Activated T-helper 1 cell treated with anti-CD3 and anti-CD28 coated beads, Interleukin-12 subunit alpha, Interleukin-12 subunit beta, Interleukin-2, Interleukin-4 antibody, amounts not matched to agents 30 ng/mL and 10 ng/mL and 1 ng/mL, durations not matched to agents 14 hours and 24 hours and 36 hours (primary cell): ENCODE results near the gene CCL3. TPM values are rescaled to one million over a fixed set of nuclear protein-coding genes. Genes with fewer than 3 reads are reported as not detected.

Experiments used
- DNase-seq: peaks from one replicate; pipeline ENCODE4 v3.0.0; 2021; ENCODE audit warnings: low spot score
- H3K27ac Mint-ChIP-seq: one replicate; pipeline ENCODE4 v1.8.0; 2021; ENCODE audit warnings: mild to moderate bottlenecking, mixed read lengths
- H3K27me3 Mint-ChIP-seq: one replicate; pipeline ENCODE4 v1.8.0; 2022; ENCODE audit warnings: mild to moderate bottlenecking, moderate library complexity, mixed read lengths; ENCODE audit not compliant: insufficient read depth
- H3K36me3 Mint-ChIP-seq: one replicate; pipeline ENCODE4 v1.8.0; 2021; ENCODE audit warnings: low read depth, mixed read lengths
- H3K4me1 Mint-ChIP-seq: one replicate; pipeline ENCODE4 v1.8.0; 2021; ENCODE audit warnings: low read depth, mixed read lengths
- H3K4me3 Mint-ChIP-seq: one replicate; pipeline ENCODE4 v1.8.0; 2021; ENCODE audit warnings: mild to moderate bottlenecking, moderate library complexity, mixed read lengths
- H3K9me3 Mint-ChIP-seq: one replicate; pipeline ENCODE4 v1.8.0; 2021; ENCODE audit warnings: mixed read lengths
- intact Hi-C: fragments of 100-400 bp; cut with micrococcal nuclease; formaldehyde crosslinking; loops from one replicate; pipeline ENCODE4 v1.15.1; 2024
- total RNA-seq: library from RNA; stranded (reverse); gene quantifications from 2 replicates; pipeline ENCODE4 v1.2.3, GENCODE V29; 2022

Gene CCL3
- total RNA-seq, 1 donor from 2014 or later = 1,244 TPM

DNA sequence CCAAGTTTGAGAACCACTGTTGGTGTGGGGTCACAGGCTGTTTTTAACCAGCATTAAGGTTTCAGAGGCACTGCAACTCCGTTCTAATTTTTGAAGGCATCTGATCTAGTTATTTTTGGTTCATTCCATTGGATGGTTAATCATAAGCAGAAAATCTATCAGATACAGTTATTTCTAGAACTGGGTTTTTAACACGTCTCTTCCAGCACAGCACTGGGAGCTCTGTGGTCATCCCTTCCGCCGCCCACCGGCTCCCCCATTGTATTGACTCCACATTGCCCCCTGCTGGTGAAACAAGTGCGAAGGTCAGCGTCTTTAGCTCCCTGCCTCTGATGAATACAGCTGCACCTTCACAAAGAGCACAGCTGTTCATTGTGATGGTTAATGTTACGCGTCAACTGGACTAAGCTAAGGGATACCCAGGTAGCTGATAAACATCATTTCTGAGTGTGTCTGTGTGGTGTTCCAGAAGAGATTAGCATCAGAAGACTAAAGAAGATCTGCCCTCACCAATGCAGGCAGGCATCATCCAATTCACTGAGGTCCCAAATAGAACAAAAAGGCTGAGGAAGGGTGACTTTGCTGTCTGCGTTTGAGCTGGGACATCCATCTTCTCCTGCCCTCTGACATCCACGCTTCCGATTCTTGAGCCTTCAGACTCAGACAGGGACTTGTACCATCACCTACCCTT, 17.4 kb downstream of the CCL3 start:
- intact Hi-C loops = loop anchor here (1.0 to 5.0 kb wide), 7 partner anchors 31 to 225 kb away; partner anchors contain the start of gene CCL4
- no peaks in the 10 kb centered on the region for H3K9me3 Mint-ChIP-seq
- H3K27ac Mint-ChIP-seq = peak overlapping the region; percentile 54
- peaks cover 2% of the 10 kb centered on the region for H3K36me3 Mint-ChIP-seq
- peaks cover 4% of the 10 kb centered on the region for H3K27me3 Mint-ChIP-seq
- H3K4me1 Mint-ChIP-seq = peaks cover 23% of the 10 kb centered on the region
- peak; percentile 48 for DNase-seq
- no peak overlapping the region for H3K4me3 Mint-ChIP-seq

DNA sequence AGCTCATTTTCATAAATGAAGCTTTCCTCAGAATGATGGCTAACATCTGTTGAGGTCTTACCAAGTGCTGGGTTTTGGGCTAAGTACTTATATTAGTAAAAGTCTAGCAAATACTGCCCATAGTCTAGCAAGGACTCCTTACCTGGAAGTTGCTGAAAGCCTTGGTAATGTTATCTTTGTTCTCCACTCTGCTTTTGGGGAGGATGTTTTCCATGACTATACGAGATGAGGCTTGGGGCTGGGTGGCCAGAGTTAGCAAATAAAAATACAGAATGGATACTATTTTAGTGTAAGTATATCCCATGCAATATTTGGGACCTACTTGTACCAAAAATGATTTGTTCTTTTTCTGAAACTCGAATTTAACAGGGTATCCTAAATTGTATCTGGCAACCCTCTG, 18.2 kb downstream of the CCL3 start:
- Mint-ChIP-seq H3K27me3 (peaks cover 4% of the 10 kb centered on the region), H3K4me1 (peaks cover 26% of the 10 kb centered on the region), H3K27ac (no peak overlapping the region), H3K36me3 (peaks cover 2% of the 10 kb centered on the region), H3K4me3 (no peak overlapping the region), H3K9me3 (no peaks in the 10 kb centered on the region)
- intact Hi-C loops = loop anchor here (1.0 to 5.0 kb wide), 7 partner anchors 32 to 224 kb away; partner anchors contain the start of gene CCL4
- DNase-seq = no peak

DNA sequence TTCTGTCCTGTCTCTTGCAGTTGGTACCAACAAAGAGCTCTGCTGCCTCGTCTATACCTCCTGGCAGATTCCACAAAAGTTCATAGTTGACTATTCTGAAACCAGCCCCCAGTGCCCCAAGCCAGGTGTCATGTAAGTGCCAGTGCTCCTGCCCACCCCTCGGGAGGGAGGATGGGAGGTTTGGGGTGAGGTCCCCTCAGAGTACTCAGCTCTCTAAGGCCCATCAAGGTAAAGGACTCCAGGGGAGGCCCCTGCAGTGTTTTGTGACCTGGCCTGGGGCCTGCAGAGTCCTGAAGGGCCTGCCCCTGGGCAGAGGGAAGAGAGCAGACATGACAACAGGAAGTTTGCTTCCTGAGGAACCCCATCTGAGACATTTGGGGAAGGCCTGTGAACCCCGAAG, 19.5 kb downstream of the CCL3 start:
- peaks cover 6% of the 10 kb centered on the region for H3K27me3 Mint-ChIP-seq
- H3K4me3 Mint-ChIP-seq = no peak overlapping the region
- no peak overlapping the region for H3K27ac Mint-ChIP-seq
- no peak for DNase-seq
- peaks cover 32% of the 10 kb centered on the region for H3K4me1 Mint-ChIP-seq
- no peaks in the 10 kb centered on the region for H3K36me3 Mint-ChIP-seq
- H3K9me3 Mint-ChIP-seq = no peaks in the 10 kb centered on the region
- intact Hi-C loops = loop anchor here (5.0 kb wide), 3 partner anchors 178 to 223 kb away; no protein-coding TSS in a partner anchor

GRCh38 chr17:36069136-36069535, 20.8 kb downstream of the CCL3 start:
- peaks cover 26% of the 10 kb centered on the region for H3K4me1 Mint-ChIP-seq
- H3K27ac Mint-ChIP-seq = peak overlapping the region; percentile 36
- H3K27me3 Mint-ChIP-seq = peaks cover 6% of the 10 kb centered on the region
- DNase-seq = no peak
- H3K4me3 Mint-ChIP-seq = no peak overlapping the region
- no peaks in the 10 kb centered on the region for H3K36me3 Mint-ChIP-seq
- intact Hi-C loops = no loop called here
- H3K9me3 Mint-ChIP-seq = no peaks in the 10 kb centered on the region

- Mint-ChIP-seq H3K9me3 (peaks cover under 1% of the 10 kb centered on the region), H3K27ac (no peak overlapping the region), H3K4me1 (peaks cover 21% of the 10 kb centered on the region)
Observed at GRCh38 chr17:36068524-36068923, 21.4 kb downstream of the CCL3 start.

GRCh38 chr17:36066365-36066985, 23.5 kb downstream of the CCL3 start:
- Mint-ChIP-seq H3K27ac (peak overlapping the region; percentile 49), H3K9me3 (peaks cover 3% of the 10 kb centered on the region), H3K27me3 (peaks cover 6% of the 10 kb centered on the region), H3K4me1 (peaks cover 9% of the 10 kb centered on the region), H3K4me3 (no peak overlapping the region), H3K36me3 (no peaks in the 10 kb centered on the region)
- no peak for DNase-seq
- intact Hi-C loops = no loop called here

More at GRCh38 chr17:36068524-36068923, 21.4 kb downstream of the CCL3 start:
- no peaks in the 10 kb centered on the region for H3K36me3 Mint-ChIP-seq
- DNase-seq = no peak
- H3K4me3 Mint-ChIP-seq = no peak overlapping the region
- H3K27me3 Mint-ChIP-seq = peaks cover 6% of the 10 kb centered on the region
- intact Hi-C loops = no loop called here

GRCh38 chr17:36063786-36064541, 26.0 kb downstream of the CCL3 start, which contains the start of gene CCL18:
CCL18 (plus strand) TSS chr17:36064272; CDS start chr17:36064343, 71 bp downstream.
- H3K36me3 Mint-ChIP-seq = no peaks in the 10 kb centered on the region
- peaks cover 9% of the 10 kb centered on the region for H3K4me1 Mint-ChIP-seq
- H3K4me3 Mint-ChIP-seq = no peak within 1 kb of the TSS
- DNase-seq = no peak
- intact Hi-C loops = loop anchor here (5.0 kb wide), 1 partner anchor 52 kb away; no protein-coding TSS in a partner anchor
- H3K27ac Mint-ChIP-seq = no peak within 1 kb of the TSS
- H3K27me3 Mint-ChIP-seq = peaks cover 6% of the 10 kb centered on the region
- H3K9me3 Mint-ChIP-seq = peaks cover 3% of the 10 kb centered on the region

- intact Hi-C loops = loop anchor here (5.0 kb wide), 1 partner anchor 49 kb away; no protein-coding TSS in a partner anchor
- H3K27ac Mint-ChIP-seq = no peak overlapping the region
- H3K36me3 Mint-ChIP-seq = no peaks in the 10 kb centered on the region
- H3K9me3 Mint-ChIP-seq = peaks cover 3% of the 10 kb centered on the region
- no peak overlapping the region for H3K4me3 Mint-ChIP-seq
- no peak for DNase-seq
- H3K4me1 Mint-ChIP-seq = no peaks in the 10 kb centered on the region
- peaks cover 1% of the 10 kb centered on the region for H3K27me3 Mint-ChIP-seq
Observed at GRCh38 chr17:36060816-36061215, 29.1 kb downstream of the CCL3 start.

- no peak for DNase-seq
- Mint-ChIP-seq H3K4me3 (no peak overlapping the region), H3K27me3 (peaks cover 1% of the 10 kb centered on the region), H3K9me3 (peaks cover 3% of the 10 kb centered on the region), H3K36me3 (no peaks in the 10 kb centered on the region), H3K4me1 (no peaks in the 10 kb centered on the region), H3K27ac (no peak overlapping the region)
- intact Hi-C loops = no loop called here
Observed at GRCh38 chr17:36059406-36059805, 30.5 kb downstream of the CCL3 start.

- DNase-seq = no peak
- Mint-ChIP-seq H3K4me1 (no peaks in the 10 kb centered on the region), H3K36me3 (no peaks in the 10 kb centered on the region), H3K27ac (no peak overlapping the region), H3K9me3 (no peaks in the 10 kb centered on the region), H3K27me3 (peaks cover 4% of the 10 kb centered on the region), H3K4me3 (no peak overlapping the region)
- intact Hi-C loops = no loop called here
Observed at GRCh38 chr17:36057911-36058310, 32.0 kb downstream of the CCL3 start.

DNA sequence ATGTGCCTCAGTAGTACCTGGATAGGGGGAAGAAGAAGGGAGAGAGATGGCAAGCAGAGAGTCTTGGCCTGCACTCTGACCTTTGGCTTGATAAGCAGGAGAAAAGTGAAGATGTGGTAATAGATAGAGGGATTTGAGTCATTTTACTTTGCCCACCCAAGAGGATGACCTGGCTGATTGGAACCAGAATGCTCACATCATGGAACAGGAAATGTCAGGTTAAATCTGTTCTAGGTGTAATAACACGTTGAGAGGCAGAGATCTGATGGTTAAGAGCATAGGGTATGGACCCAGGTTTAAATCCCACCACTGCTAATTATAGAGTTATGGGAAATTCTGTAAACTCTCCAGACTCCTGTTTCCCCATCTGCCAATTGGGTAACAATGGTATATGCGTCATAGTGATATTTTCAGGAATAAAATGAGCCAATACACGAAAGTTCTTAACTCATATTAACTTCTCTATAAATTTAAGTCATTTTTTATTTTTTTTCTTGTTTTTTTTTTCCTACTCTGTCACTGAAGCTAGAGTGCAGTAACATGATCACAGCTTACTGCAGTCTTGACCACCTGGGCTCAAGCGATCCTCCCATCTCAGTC, 33.9 kb downstream of the CCL3 start:
- intact Hi-C loops = no loop called here
- H3K27ac Mint-ChIP-seq = no peak overlapping the region
- no peaks in the 10 kb centered on the region for H3K4me1 Mint-ChIP-seq
- H3K27me3 Mint-ChIP-seq = peaks cover 13% of the 10 kb centered on the region
- H3K9me3 Mint-ChIP-seq = no peaks in the 10 kb centered on the region
- H3K36me3 Mint-ChIP-seq = no peaks in the 10 kb centered on the region
- DNase-seq = no peak
- H3K4me3 Mint-ChIP-seq = no peak overlapping the region

GRCh38 chr17:36055171-36055570, 34.8 kb downstream of the CCL3 start:
- H3K4me3 Mint-ChIP-seq = no peak overlapping the region
- no peaks in the 10 kb centered on the region for H3K36me3 Mint-ChIP-seq
- intact Hi-C loops = no loop called here

More at GRCh38 chr17:36055171-36055570, 34.8 kb downstream of the CCL3 start:
- peaks cover 14% of the 10 kb centered on the region for H3K27me3 Mint-ChIP-seq
- H3K27ac Mint-ChIP-seq = no peak overlapping the region
- no peak for DNase-seq
- H3K9me3 Mint-ChIP-seq = peaks cover 1% of the 10 kb centered on the region
- H3K4me1 Mint-ChIP-seq = no peaks in the 10 kb centered on the region
